GDM1 (cell line): ENCODE data around the gene LRFN5.
A peak's percentile ranks its signal among the peaks of the same experiment; 100 is the strongest.
"Not testable (repeated sequence)": the region's sequence is repeated elsewhere in the genome, so short reads cannot be mapped to it uniquely, and the experiment has no call there.

Experiments used
- DNase-seq: peaks from one replicate; lab custom pipeline; 2025; lab: John Stamatoyannopoulos, UW

Gene LRFN5

GRCh38 chr14:41636492-41637392 lies 30.1 kb downstream of the LRFN5 start:
- no peak for DNase-seq

GRCh38 chr14:41641690-41642089 lies 35.0 kb downstream of the LRFN5 start:
- DNase-seq = no peak

GRCh38 chr14:41642367-41642766 lies 35.7 kb downstream of the LRFN5 start:
- no peak for DNase-seq

- DNase-seq = no peak
Observed at GRCh38 chr14:41642789-41643188, 36.1 kb downstream of the LRFN5 start.

GRCh38 chr14:41644606-41645005 lies 37.9 kb downstream of the LRFN5 start:
- no peak for DNase-seq

- DNase-seq = no peak
Observed at GRCh38 chr14:41650802-41651201, 44.1 kb downstream of the LRFN5 start.

GRCh38 chr14:41654196-41654595 lies 47.5 kb downstream of the LRFN5 start:
- DNase-seq = no peak

- no peak for DNase-seq
Observed at GRCh38 chr14:41662780-41663472, 56.2 kb downstream of the LRFN5 start.

GRCh38 chr14:41663473-41663850 lies 56.8 kb downstream of the LRFN5 start:
- DNase-seq = no peak

- no peak for DNase-seq
Observed at GRCh38 chr14:41666301-41666700, 59.6 kb downstream of the LRFN5 start.

- no peak for DNase-seq
Observed at GRCh38 chr14:41668356-41668755, 61.7 kb downstream of the LRFN5 start.

- not testable (repeated sequence) for DNase-seq
Observed at GRCh38 chr14:41673601-41674000, 66.9 kb downstream of the LRFN5 start.

GRCh38 chr14:41674511-41674971 lies 67.9 kb downstream of the LRFN5 start:
- DNase-seq = not testable (repeated sequence)

- DNase-seq = no peak
Observed at GRCh38 chr14:41699486-41699885, 92.8 kb downstream of the LRFN5 start.

GRCh38 chr14:41718477-41719166 lies 111.9 kb downstream of the LRFN5 start:
- DNase-seq = peak; percentile 56

- no peak for DNase-seq
Observed at GRCh38 chr14:41739203-41739602, 132.5 kb downstream of the LRFN5 start.

- no peak for DNase-seq
Observed at GRCh38 chr14:41743140-41743539, 136.5 kb downstream of the LRFN5 start.

GRCh38 chr14:41749429-41749828 lies 142.8 kb downstream of the LRFN5 start:
- DNase-seq = no peak

GRCh38 chr14:41750575-41750974 lies 143.9 kb downstream of the LRFN5 start:
- not testable (repeated sequence) for DNase-seq

GRCh38 chr14:41758011-41758665 lies 151.5 kb downstream of the LRFN5 start:
- DNase-seq = no peak

- DNase-seq = no peak
Observed at GRCh38 chr14:41761204-41761603, 154.5 kb downstream of the LRFN5 start.

- DNase-seq = no peak
Observed at GRCh38 chr14:41766772-41767171, 160.1 kb downstream of the LRFN5 start.
